Neural cell (in vitro differentiated cells): Measurements from ENCODE around the gene CERS3. TPM values are rescaled to one million over a fixed set of nuclear protein-coding genes. Genes with fewer than 3 reads are reported as not detected.

ENCODE experiments used
- H2AFZ ChIP-seq: fragments of 200-600, 300-800 bp; sonication (generic), shearing (Covaris generic); 2 replicates; pipeline ENCODE4 v1.6.0; 2014; ENCODE audit warnings: low read depth, mild to moderate bottlenecking, antibody characterized with exemption, low read length, moderate library complexity
- H3F3A ChIP-seq: fragments of 200-600 bp; shearing (Covaris generic); 2 replicates; pipeline ENCODE4 v1.6.1; 2016; ENCODE audit warnings: mild to moderate bottlenecking, moderate library complexity, mixed read lengths, antibody characterized with exemption, low read length; ENCODE audit not compliant: insufficient read depth, poor library complexity, severe bottlenecking
- H3K27ac ChIP-seq: fragments of 200-600, 300-800 bp; sonication (generic), shearing (Covaris generic); 2 replicates; pipeline ENCODE4 v1.5.1; 2014; ENCODE audit warnings: mild to moderate bottlenecking, low read length, moderate library complexity
- H3K27me3 ChIP-seq: fragments of 300-800, 200-600 bp; sonication (generic), shearing (Covaris generic); 2 replicates; pipeline ENCODE4 v1.6.0; 2014; ENCODE audit warnings: mild to moderate bottlenecking, low read depth, low read length, moderate library complexity; ENCODE audit not compliant: insufficient read depth
- H3K36me3 ChIP-seq: fragments of 300-800, 200-600 bp; sonication (generic), shearing (Covaris generic); 2 replicates; pipeline ENCODE4 v1.5.1; 2014; ENCODE audit warnings: mild to moderate bottlenecking, antibody characterized with exemption, low read length, moderate library complexity; ENCODE audit not compliant: insufficient read depth
- H3K4me2 ChIP-seq: fragments of 300-800, 200-600 bp; sonication (generic), shearing (Covaris generic); 2 replicates; pipeline ENCODE4 v1.6.0; 2014; ENCODE audit warnings: mild to moderate bottlenecking, low read length
- H3K4me3 ChIP-seq: fragments of 300-800, 200-600 bp; sonication (generic), shearing (Covaris generic); 2 replicates; pipeline ENCODE4 v1.5.1; 2014; ENCODE audit warnings: mild to moderate bottlenecking, low read length, moderate library complexity
- H3K79me2 ChIP-seq: fragments of 200-600 bp; shearing (Covaris generic); replicated peaks from 2 replicates; pipeline ENCODE4 v1.6.0; 2014; ENCODE audit warnings: mild to moderate bottlenecking, low read length, moderate library complexity; ENCODE audit not compliant: insufficient read depth
- H3K9ac ChIP-seq: fragments of 300-800, 200-600 bp; sonication (generic), shearing (Covaris generic); 2 replicates; pipeline ENCODE4 v1.6.1; 2016; ENCODE audit warnings: mild to moderate bottlenecking, low read length, mixed read lengths
- H3K9me2 ChIP-seq: fragments of 200-600 bp; shearing (Covaris generic); 2 replicates; pipeline ENCODE4 v1.6.1; 2016; ENCODE audit warnings: mild to moderate bottlenecking, low read length, mixed read lengths; ENCODE audit not compliant: insufficient read depth
- H3K9me3 ChIP-seq: fragments of 200-600, 300-800 bp; sonication (generic), shearing (Covaris generic); 2 replicates; pipeline ENCODE4 v1.6.1; 2016; ENCODE audit warnings: mild to moderate bottlenecking, mixed run types, low read length, moderate library complexity, mixed read lengths
- H4K20me1 ChIP-seq: fragments of 200-600 bp; shearing (Covaris generic); 2 replicates; pipeline ENCODE4 v1.6.1; 2016; ENCODE audit warnings: mild to moderate bottlenecking, mixed run types; ENCODE audit not compliant: insufficient read depth
- EP300 ChIP-seq: fragments of 450-650 bp; conservative IDR thresholded peaks from 2 replicates; pipeline ENCODE4 v1.6.1; 2014; ENCODE audit warnings: antibody characterized with exemption, mild to moderate bottlenecking, moderate library complexity; ENCODE audit not compliant: poor library complexity, severe bottlenecking
- EZH2 ChIP-seq: fragments of 200-600, 300-800 bp; shearing (Covaris generic), sonication (generic); IDR thresholded peaks from 2 replicates; pipeline ENCODE4 v1.6.1; 2014; ENCODE audit warnings: antibody characterized with exemption, low read length, borderline replicate concordance, mild to moderate bottlenecking; ENCODE audit not compliant: insufficient read depth, poor library complexity, severe bottlenecking
- MXI1 ChIP-seq: fragments of 450-650 bp; conservative IDR thresholded peaks from 2 replicates; pipeline ENCODE4 v1.6.1; 2014; ENCODE audit warnings: antibody characterized with exemption, mild to moderate bottlenecking; ENCODE audit not compliant: poor library complexity, severe bottlenecking
- POLR2AphosphoS5 ChIP-seq: IDR thresholded peaks from 2 replicates; pipeline ENCODE4 v1.6.1; 2012
- RAD21 ChIP-seq: fragments of 450-650 bp; conservative IDR thresholded peaks from 2 replicates; pipeline ENCODE4 v1.6.1; 2014; ENCODE audit warnings: antibody characterized with exemption, mild to moderate bottlenecking, moderate library complexity
- SMC3 ChIP-seq: fragments of 450-650 bp; conservative IDR thresholded peaks from 2 replicates; pipeline ENCODE4 v1.6.1; 2014; ENCODE audit warnings: antibody characterized with exemption, mild to moderate bottlenecking, moderate library complexity; ENCODE audit not compliant: poor library complexity
- TAF1 ChIP-seq: IDR thresholded peaks from 2 replicates; pipeline ENCODE4 v1.6.1; 2012; ENCODE audit warnings: low read depth
- polyA plus RNA-seq: library from polyadenylated mRNA; depleted of rRNA; stranded (reverse); fragments of >200 nt; gene quantifications from 2 replicates; pipeline ENCODE4 v1.2.3, GENCODE V29; 2014
- TF ChIP-seq, protein P1 (sequence below): fragments of 450-650 bp; IDR thresholded peaks from 2 replicates; pipeline ENCODE4 v1.5.1; 2014; ENCODE audit warnings: antibody characterized with exemption, mild to moderate bottlenecking, moderate library complexity; ENCODE audit not compliant: poor library complexity, severe bottlenecking
- TF ChIP-seq, protein P2 (sequence below): IDR thresholded peaks from 2 replicates; pipeline ENCODE4 v1.6.1; 2012; ENCODE audit warnings: borderline replicate concordance

The CERS3 gene
- polyA plus RNA-seq, 1 donor from 2014 or later: 0.27 TPM

DNA sequence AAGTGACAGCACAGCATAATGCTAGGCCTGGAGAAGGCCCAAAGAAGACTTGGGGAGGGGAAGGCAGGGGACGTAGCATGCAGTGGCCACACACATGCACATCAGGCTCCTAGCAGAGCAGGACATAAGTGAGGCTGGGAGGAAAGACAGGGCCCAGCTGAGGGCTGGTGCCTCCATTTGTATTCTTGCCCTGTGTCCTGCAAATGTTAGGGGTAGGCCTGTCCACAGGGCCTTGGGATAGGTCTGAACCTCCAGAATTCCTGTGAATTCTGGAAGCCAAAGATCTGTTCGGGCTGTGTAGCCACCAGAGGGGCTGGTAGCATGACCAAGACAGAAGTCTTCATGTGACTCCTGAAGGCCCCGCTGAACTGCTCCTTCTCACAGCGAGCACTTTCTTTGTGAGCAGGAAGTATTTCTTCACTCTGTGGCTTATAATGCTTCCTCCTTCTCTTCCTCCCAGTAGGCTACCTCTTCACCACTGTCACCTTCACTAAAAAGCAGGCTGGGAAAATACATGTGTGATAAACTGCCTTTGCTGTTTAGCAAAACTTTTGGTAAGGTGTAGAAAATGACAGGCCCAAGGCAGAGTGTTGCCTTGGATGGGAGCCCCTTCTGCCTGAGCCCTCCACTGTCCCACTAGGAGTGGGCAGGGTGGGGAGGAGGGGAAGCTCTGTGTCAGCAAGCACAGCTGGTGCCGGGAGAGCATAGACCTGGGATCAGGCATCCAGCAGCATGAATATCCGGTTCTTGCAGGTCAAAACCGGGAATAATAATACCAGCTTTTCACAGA lies 8.4 kb downstream of the CERS3 start:
- no peaks in the 10 kb centered on the region for H3K27me3 ChIP-seq
- H3F3A ChIP-seq: no peaks in the 10 kb centered on the region

DNA sequence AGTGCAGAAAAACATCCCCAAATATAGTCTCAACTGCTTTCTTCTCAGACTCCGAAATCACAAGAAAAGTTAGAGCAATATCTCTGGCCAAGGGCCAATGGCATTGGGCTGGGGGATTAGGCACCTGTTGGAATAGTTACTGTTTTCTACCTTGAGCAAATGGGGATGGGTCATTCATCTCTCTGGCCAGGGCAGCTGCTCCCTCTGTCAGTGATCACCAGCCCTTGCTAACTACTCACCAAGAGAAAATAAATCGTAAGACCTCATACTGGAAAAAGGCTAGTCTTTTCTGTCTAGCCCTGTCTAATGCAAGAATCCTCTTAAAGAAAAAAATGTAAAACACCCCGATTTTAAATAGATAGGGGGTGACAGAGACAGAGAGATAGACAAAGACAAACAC lies 10.9 kb downstream of the CERS3 start:
- Histone ChIP-seq H3K9me2 (no peaks in the 10 kb centered on the region), H3K4me3 (no peak overlapping the region), H4K20me1 (no peaks in the 10 kb centered on the region), H3K4me2 (no peak overlapping the region), H3F3A (no peaks in the 10 kb centered on the region), H3K36me3 (no peaks in the 10 kb centered on the region), H3K79me2 (no peaks in the 10 kb centered on the region), H2AFZ (no peak overlapping the region), H3K9ac (no peak overlapping the region), H3K27me3 (no peaks in the 10 kb centered on the region), H3K9me3 (no peaks in the 10 kb centered on the region), H3K27ac (no peak overlapping the region)
- TF ChIP-seq EZH2 (no peak), EP300 (no peak), TAF1 (no peak), POLR2AphosphoS5 (no peak), RAD21 (no peak), MXI1 (no peak), SMC3 (no peak)
- TF ChIP-seq, protein P1, sequence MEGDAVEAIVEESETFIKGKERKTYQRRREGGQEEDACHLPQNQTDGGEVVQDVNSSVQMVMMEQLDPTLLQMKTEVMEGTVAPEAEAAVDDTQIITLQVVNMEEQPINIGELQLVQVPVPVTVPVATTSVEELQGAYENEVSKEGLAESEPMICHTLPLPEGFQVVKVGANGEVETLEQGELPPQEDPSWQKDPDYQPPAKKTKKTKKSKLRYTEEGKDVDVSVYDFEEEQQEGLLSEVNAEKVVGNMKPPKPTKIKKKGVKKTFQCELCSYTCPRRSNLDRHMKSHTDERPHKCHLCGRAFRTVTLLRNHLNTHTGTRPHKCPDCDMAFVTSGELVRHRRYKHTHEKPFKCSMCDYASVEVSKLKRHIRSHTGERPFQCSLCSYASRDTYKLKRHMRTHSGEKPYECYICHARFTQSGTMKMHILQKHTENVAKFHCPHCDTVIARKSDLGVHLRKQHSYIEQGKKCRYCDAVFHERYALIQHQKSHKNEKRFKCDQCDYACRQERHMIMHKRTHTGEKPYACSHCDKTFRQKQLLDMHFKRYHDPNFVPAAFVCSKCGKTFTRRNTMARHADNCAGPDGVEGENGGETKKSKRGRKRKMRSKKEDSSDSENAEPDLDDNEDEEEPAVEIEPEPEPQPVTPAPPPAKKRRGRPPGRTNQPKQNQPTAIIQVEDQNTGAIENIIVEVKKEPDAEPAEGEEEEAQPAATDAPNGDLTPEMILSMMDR: no peak
- TF ChIP-seq, protein P2, sequence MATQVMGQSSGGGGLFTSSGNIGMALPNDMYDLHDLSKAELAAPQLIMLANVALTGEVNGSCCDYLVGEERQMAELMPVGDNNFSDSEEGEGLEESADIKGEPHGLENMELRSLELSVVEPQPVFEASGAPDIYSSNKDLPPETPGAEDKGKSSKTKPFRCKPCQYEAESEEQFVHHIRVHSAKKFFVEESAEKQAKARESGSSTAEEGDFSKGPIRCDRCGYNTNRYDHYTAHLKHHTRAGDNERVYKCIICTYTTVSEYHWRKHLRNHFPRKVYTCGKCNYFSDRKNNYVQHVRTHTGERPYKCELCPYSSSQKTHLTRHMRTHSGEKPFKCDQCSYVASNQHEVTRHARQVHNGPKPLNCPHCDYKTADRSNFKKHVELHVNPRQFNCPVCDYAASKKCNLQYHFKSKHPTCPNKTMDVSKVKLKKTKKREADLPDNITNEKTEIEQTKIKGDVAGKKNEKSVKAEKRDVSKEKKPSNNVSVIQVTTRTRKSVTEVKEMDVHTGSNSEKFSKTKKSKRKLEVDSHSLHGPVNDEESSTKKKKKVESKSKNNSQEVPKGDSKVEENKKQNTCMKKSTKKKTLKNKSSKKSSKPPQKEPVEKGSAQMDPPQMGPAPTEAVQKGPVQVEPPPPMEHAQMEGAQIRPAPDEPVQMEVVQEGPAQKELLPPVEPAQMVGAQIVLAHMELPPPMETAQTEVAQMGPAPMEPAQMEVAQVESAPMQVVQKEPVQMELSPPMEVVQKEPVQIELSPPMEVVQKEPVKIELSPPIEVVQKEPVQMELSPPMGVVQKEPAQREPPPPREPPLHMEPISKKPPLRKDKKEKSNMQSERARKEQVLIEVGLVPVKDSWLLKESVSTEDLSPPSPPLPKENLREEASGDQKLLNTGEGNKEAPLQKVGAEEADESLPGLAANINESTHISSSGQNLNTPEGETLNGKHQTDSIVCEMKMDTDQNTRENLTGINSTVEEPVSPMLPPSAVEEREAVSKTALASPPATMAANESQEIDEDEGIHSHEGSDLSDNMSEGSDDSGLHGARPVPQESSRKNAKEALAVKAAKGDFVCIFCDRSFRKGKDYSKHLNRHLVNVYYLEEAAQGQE: no peak

More for the DNA sequence above, 8.4 kb downstream of the CERS3 start:
- no peak for TF ChIP-seq SMC3
- TF ChIP-seq, protein P2: no peak
- no peak for TF ChIP-seq RAD21
- TF ChIP-seq MXI1: no peak
- no peak for TF ChIP-seq POLR2AphosphoS5
- TF ChIP-seq, protein P1: no peak
- TF ChIP-seq EZH2: no peak
- no peak for TF ChIP-seq TAF1
- TF ChIP-seq EP300: no peak
- no peak overlapping the region for H3K4me3 ChIP-seq
- H3K36me3 ChIP-seq: no peaks in the 10 kb centered on the region
- no peak overlapping the region for H3K4me2 ChIP-seq
- no peaks in the 10 kb centered on the region for H3K79me2 ChIP-seq
- H4K20me1 ChIP-seq: no peaks in the 10 kb centered on the region
- H3K9ac ChIP-seq: no peak overlapping the region
- no peak overlapping the region for H3K27ac ChIP-seq
- H2AFZ ChIP-seq: no peak overlapping the region
- no peaks in the 10 kb centered on the region for H3K9me2 ChIP-seq
- H3K9me3 ChIP-seq: no peaks in the 10 kb centered on the region
